Measurements from ENCODE around the gene CCIN. TPM values are rescaled to one million over a fixed set of nuclear protein-coding genes. Genes with fewer than 3 reads are reported as not detected.

CCIN gene
- total and polyA plus RNA-seq, 7 experiments from 2014 or later: 0.15 to 3.6 (median 0.49) TPM; not detected in 3

GRCh38 chr9:36138496-36138895 is 30.7 kb upstream of the CCIN start:
- Histone ChIP-seq H3K27ac (ENCODE audit: low read depth, low read length) (peak overlapping the region; percentile 23), H3K27me3 (ENCODE audit: control insufficient read depth in 2 of 2, insufficient read depth in 2 of 2, low read length in 2 of 2) (no peaks in the 10 kb centered on the region), H3K9me3 (ENCODE audit: control insufficient read depth in 2 of 3, low read length in 3 of 3) (no peaks in the 10 kb centered on the region), H3K36me3 (ENCODE audit: control insufficient read depth in 2 of 3, insufficient read depth in 3 of 3, low read length in 3 of 3) (no peaks in the 10 kb centered on the region), H3K4me3 (ENCODE audit: low read length) (no peak overlapping the region), H3K4me1 (ENCODE audit: control insufficient read depth in 2 of 2, insufficient read depth in 2 of 2, low read length in 2 of 2) (peaks cover 61 to 70% of the 10 kb centered on the region in 2 donors)
- DNase-seq (no peak), ATAC-seq (no peak)
- Mint-ChIP-seq H3K4me1 (peaks cover 63 to 73% (median 70%) of the 10 kb centered on the region in 7 donors), H3K4me3 (peak overlapping the region; percentile 83 to 99 (median 93)), H3K27ac (peak overlapping the region in 6 of 9 donors; percentile 9 to 100 (median 67)), H3K36me3 (peaks cover 0 to 28% (median 0%) of the 10 kb centered on the region in 5 donors), H3K27me3 (peaks cover 0 to 27% (median 0%) of the 10 kb centered on the region in 5 donors), H3K9me3 (no peaks in the 10 kb centered on the region)
- intact Hi-C loops (cut with micrococcal nuclease): loop anchor here (5.0 to 10.0 kb wide), 4 partner anchors 36 to 1024 kb away; partner anchors contain the start of genes ATOSB (in 1 of the 2), GNE (in 1 of the 2) and RNF38 (in 1 of the 2)
- ChIA-PET POLR2A (interaction anchor here (2.4 kb wide), 1 partner anchor 13 kb away, joined by 11 read pairs; no protein-coding TSS in a partner anchor), CTCF (interaction anchor here (0.7 to 1.8 kb wide), 3 partner anchors 26 to 239 kb away, joined by 3 to 4 read pairs (median 4); no protein-coding TSS in a partner anchor)

GRCh38 chr9:36138901-36139300 is 30.3 kb upstream of the CCIN start:
- Histone ChIP-seq H3K27me3 (ENCODE audit: control insufficient read depth in 2 of 2, insufficient read depth in 2 of 2, low read length in 2 of 2) (no peaks in the 10 kb centered on the region), H3K4me3 (ENCODE audit: low read length) (no peak overlapping the region), H3K27ac (ENCODE audit: low read depth, low read length) (peak overlapping the region; percentile 23), H3K4me1 (ENCODE audit: control insufficient read depth in 2 of 2, insufficient read depth in 2 of 2, low read length in 2 of 2) (peaks cover 65 to 74% of the 10 kb centered on the region in 2 donors), H3K36me3 (ENCODE audit: control insufficient read depth in 2 of 3, insufficient read depth in 3 of 3, low read length in 3 of 3) (no peaks in the 10 kb centered on the region), H3K9me3 (ENCODE audit: control insufficient read depth in 2 of 3, low read length in 3 of 3) (no peaks in the 10 kb centered on the region)
- Mint-ChIP-seq H3K9me3 (no peaks in the 10 kb centered on the region), H3K4me3 (peak overlapping the region in 9 of 10 donors; percentile 2 to 99 (median 89)), H3K36me3 (peaks cover 0 to 32% (median 0%) of the 10 kb centered on the region in 5 donors), H3K27me3 (peaks cover 0 to 23% (median 0%) of the 10 kb centered on the region in 5 donors), H3K27ac (peak overlapping the region in 7 of 9 donors; percentile 9 to 100 (median 83)), H3K4me1 (peaks cover 67 to 77% (median 74%) of the 10 kb centered on the region in 7 donors)
- DNase-seq: no peak
- CTCF ChIA-PET: interaction anchor here (0.7 to 1.4 kb wide), 2 partner anchors 35 to 238 kb away, joined by 3 to 4 read pairs; no protein-coding TSS in a partner anchor
- ATAC-seq: no peak
- POLR2A ChIA-PET: interaction anchor here (1.1 to 2.4 kb wide), 2 partner anchors 13 to 99 kb away, joined by 5 to 11 read pairs; no protein-coding TSS in a partner anchor
- intact Hi-C loops (cut with micrococcal nuclease): loop anchor here (5.0 to 10.0 kb wide), 4 partner anchors 37 to 1024 kb away; partner anchors contain the start of genes ATOSB (in 1 of the 2), GNE (in 1 of the 2) and RNF38 (in 1 of the 2)

- H3K4me3 Mint-ChIP-seq: peak overlapping the region; percentile 66 to 93 (median 82)
- peaks cover 0 to 13% (median 0%) of the 10 kb centered on the region in 5 donors for H3K27me3 Mint-ChIP-seq
- peaks cover 1 to 3% (median 2%) of the 10 kb centered on the region in 11 donors for H3K9me3 Mint-ChIP-seq
- H3K4me1 ChIP-seq (ENCODE audit: control insufficient read depth in 2 of 2, insufficient read depth in 2 of 2, low read length in 2 of 2): peaks cover 80 to 89% of the 10 kb centered on the region in 2 donors
- H3K36me3 ChIP-seq (ENCODE audit: control insufficient read depth in 2 of 3, insufficient read depth in 3 of 3, low read length in 3 of 3): no peaks in the 10 kb centered on the region
- ChIA-PET POLR2A (interaction anchor here (0.7 to 2.4 kb wide), 9 partner anchors 11 to 100 kb away, joined by 3 to 12 read pairs (median 3); partner anchors contain the start of gene CLTA), CTCF (interaction anchor here (0.9 to 1.2 kb wide), 3 partner anchors 23 to 37 kb away, joined by 3 to 4 read pairs (median 4); no protein-coding TSS in a partner anchor)
- H3K27ac ChIP-seq (ENCODE audit: low read depth, low read length): peak overlapping the region; percentile 46
- H3K4me1 Mint-ChIP-seq: peaks cover 82 to 90% (median 87%) of the 10 kb centered on the region in 7 donors
- H3K4me3 ChIP-seq (ENCODE audit: low read length): peak overlapping the region; percentile 45
- peak; percentile 16 for ATAC-seq
- peaks cover 2 to 45% (median 3%) of the 10 kb centered on the region in 5 donors for H3K36me3 Mint-ChIP-seq
- H3K9me3 ChIP-seq (ENCODE audit: control insufficient read depth in 2 of 3, low read length in 3 of 3): peaks cover 0 to 2% (median 0%) of the 10 kb centered on the region in 3 experiments
- H3K27me3 ChIP-seq (ENCODE audit: control insufficient read depth in 2 of 2, insufficient read depth in 2 of 2, low read length in 2 of 2): no peaks in the 10 kb centered on the region
- DNase-seq: peak in 8 of 9 donors; percentile 36 to 61 (median 48)
- intact Hi-C loops (cut with micrococcal nuclease): loop anchor here (1.0 to 5.0 kb wide), 5 partner anchors 11 to 347 kb away; partner anchors contain the start of genes CLTA (in 1 of the 2) and RNF38 (in 1 of the 2)
- H3K27ac Mint-ChIP-seq: peak overlapping the region; percentile 63 to 100 (median 86)
Observed at GRCh38 chr9:36140086-36141084, 28.8 kb upstream of the CCIN start.

- intact Hi-C loops (cut with micrococcal nuclease): loop anchor here in 1 of 2 donors (2.0 to 5.0 kb wide), 3 partner anchors 50 to 346 kb away; partner anchors contain the start of genes CLTA and RNF38
- no peak for ATAC-seq
Observed at GRCh38 chr9:36141288-36141687, 27.9 kb upstream of the CCIN start.

GRCh38 chr9:36141761-36142160 is 27.4 kb upstream of the CCIN start:
- Histone ChIP-seq H3K4me3 (ENCODE audit: low read length) (peak overlapping the region; percentile 49), H3K27ac (ENCODE audit: low read depth, low read length) (peak overlapping the region; percentile 79), H3K27me3 (ENCODE audit: control insufficient read depth in 2 of 2, insufficient read depth in 2 of 2, low read length in 2 of 2) (no peaks in the 10 kb centered on the region), H3K4me1 (ENCODE audit: control insufficient read depth in 2 of 2, insufficient read depth in 2 of 2, low read length in 2 of 2) (peaks cover 84 to 86% of the 10 kb centered on the region in 2 donors), H3K9me3 (ENCODE audit: control insufficient read depth in 2 of 3, low read length in 3 of 3) (peaks cover 0 to 11% (median 8%) of the 10 kb centered on the region in 3 experiments), H3K36me3 (ENCODE audit: control insufficient read depth in 2 of 3, insufficient read depth in 3 of 3, low read length in 3 of 3) (peaks cover 0 to 6% (median 0%) of the 10 kb centered on the region in 3 experiments)
- peaks cover 88 to 96% (median 94%) of the 10 kb centered on the region in 7 donors for H3K4me1 Mint-ChIP-seq
- intact Hi-C loops (cut with micrococcal nuclease): loop anchor here in 1 of 2 donors (2.0 to 5.0 kb wide), 3 partner anchors 49 to 346 kb away; partner anchors contain the start of genes CLTA and RNF38
- peaks cover 0 to 6% (median 0%) of the 10 kb centered on the region in 5 donors for H3K27me3 Mint-ChIP-seq
- no peak for DNase-seq
- H3K4me3 Mint-ChIP-seq: peak overlapping the region; percentile 55 to 93 (median 88)
- peak overlapping the region; percentile 63 to 100 (median 98) for H3K27ac Mint-ChIP-seq
- peaks cover 5 to 15% (median 12%) of the 10 kb centered on the region in 11 donors for H3K9me3 Mint-ChIP-seq
- ChIA-PET POLR2A (interaction anchor here (1.6 to 1.8 kb wide), 3 partner anchors 9 to 15 kb away, joined by 3 to 12 read pairs (median 8); no protein-coding TSS in a partner anchor), CTCF (interaction anchor here (1.0 to 1.4 kb wide), 4 partner anchors 23 to 38 kb away, joined by 3 to 4 read pairs (median 3); partner anchors contain the start of gene CCIN)
- H3K36me3 Mint-ChIP-seq: peaks cover 9 to 56% (median 14%) of the 10 kb centered on the region in 5 donors
- no peak for ATAC-seq

More at GRCh38 chr9:36141288-36141687, 27.9 kb upstream of the CCIN start:
- Mint-ChIP-seq H3K4me3 (peak overlapping the region; percentile 59 to 93 (median 84)), H3K27me3 (peaks cover 0 to 6% (median 0%) of the 10 kb centered on the region in 5 donors), H3K4me1 (peaks cover 88 to 93% (median 93%) of the 10 kb centered on the region in 7 donors), H3K27ac (peak overlapping the region in 8 of 9 donors; percentile 30 to 100 (median 98)), H3K36me3 (peaks cover 7 to 54% (median 12%) of the 10 kb centered on the region in 5 donors), H3K9me3 (peaks cover 5 to 12% (median 11%) of the 10 kb centered on the region in 11 donors)
- DNase-seq: no peak
- Histone ChIP-seq H3K9me3 (ENCODE audit: control insufficient read depth in 2 of 3, low read length in 3 of 3) (peaks cover 0 to 11% (median 8%) of the 10 kb centered on the region in 3 experiments), H3K27me3 (ENCODE audit: control insufficient read depth in 2 of 2, insufficient read depth in 2 of 2, low read length in 2 of 2) (no peaks in the 10 kb centered on the region), H3K36me3 (ENCODE audit: control insufficient read depth in 2 of 3, insufficient read depth in 3 of 3, low read length in 3 of 3) (peaks cover 0 to 5% (median 0%) of the 10 kb centered on the region in 3 experiments), H3K27ac (ENCODE audit: low read depth, low read length) (peak overlapping the region; percentile 79), H3K4me1 (ENCODE audit: control insufficient read depth in 2 of 2, insufficient read depth in 2 of 2, low read length in 2 of 2) (peaks cover 83 to 84% of the 10 kb centered on the region in 2 donors), H3K4me3 (ENCODE audit: low read length) (no peak overlapping the region)
- POLR2A ChIA-PET: interaction anchor here (1.6 to 1.8 kb wide), 3 partner anchors 10 to 15 kb away, joined by 3 to 12 read pairs (median 8); no protein-coding TSS in a partner anchor
- CTCF ChIA-PET: interaction anchor here (1.2 to 1.3 kb wide), 2 partner anchors 22 to 38 kb away, joined by 4 read pairs; no protein-coding TSS in a partner anchor
